HCT116 (cell line): ENCODE data around the gene TOB2. TPM values are rescaled to one million over a fixed set of nuclear protein-coding genes. Genes with fewer than 3 reads are reported as not detected.

Experiments
- ATAC-seq: fragments of 200-7000 bp; cut with Tn5 transposase; 2 replicates; pipeline ENCODE4 v1.9.1; 2020; ENCODE audit warnings: mild to moderate bottlenecking, moderate library complexity
- BruUV-seq: library from RNA; stranded (reverse); fragments of 400-500 nt; replicated peaks from 2 replicates; lab custom pipeline; 2021; lab: Mats Ljungman, UMichigan
- CTCF ChIA-PET: fragments of 300-600 bp; sonication (Branson Sonifier 250); formaldehyde crosslinking; loops from one replicate; lab custom pipeline; 2021; ENCODE audit warnings: antibody characterized with exemption; lab: Charles Lee
- POLR2A ChIA-PET: fragments of 300-600, 350-600 bp; sonication (Branson Sonifier 250); formaldehyde crosslinking; loops from one replicate; lab custom pipeline; 2021; ENCODE audit warnings: antibody characterized with exemption; lab: Charles Lee
- RAD21 ChIA-PET, 2 experiments: fragments of 300-600 bp; sonication (Branson Sonifier 250); formaldehyde crosslinking; loops; one replicate each; lab custom pipeline; 2023; ENCODE audit warnings: low total read pairs in 2 of 2; ENCODE audit not compliant: uncharacterized antibody in 2 of 2, unreplicated experiment in 2 of 2, low non-redundant PET in 1 of 2; lab: Charles Lee
- DNase-seq: peaks from one replicate; pipeline ENCODE4 v3.0.0-alpha.2; 2010; ENCODE audit warnings: low read depth, low spot score
- H2AFZ ChIP-seq: fragments of 200-600 bp; shearing (Covaris generic), sonication (generic); 2 replicates; pipeline ENCODE4 v1.6.1; 2017; ENCODE audit warnings: low read depth, mixed run types, mixed read lengths, antibody characterized with exemption, low read length; ENCODE audit not compliant: poor library complexity, severe bottlenecking
- H3K27ac ChIP-seq: 2 replicates; pipeline ENCODE4 v1.5.1; 2012; ENCODE audit warnings: low read depth, low read length
- H3K27me3 ChIP-seq: fragments of 200-600 bp; sonication (generic); 2 replicates; pipeline ENCODE4 v1.6.1; 2016; ENCODE audit warnings: mixed run types, low read length, mixed read lengths; ENCODE audit not compliant: insufficient read depth
- H3K36me3 ChIP-seq, 2 experiments: fragments of 200-500 bp in 1 of 2; fragments of 200-600 bp in 1 of 2; sonication (Bioruptor generic) in 1 of 2; sonication (generic) in 1 of 2; 2 replicates each; pipeline versions ENCODE4 v1.5.1 to v1.6.1; 2014 to 2016; ENCODE audit warnings: low read length in 2 of 2, inconsistent platforms in 1 of 2, mixed read lengths in 1 of 2, mixed run types in 1 of 2; ENCODE audit not compliant: insufficient read depth in 2 of 2, control insufficient read depth in 1 of 2
- H3K4me1 ChIP-seq, 2 experiments: fragments of 200-600 bp in 1 of 2; sonication (generic) in 1 of 2; 2 replicates each; pipeline versions ENCODE4 v1.5.1 to v1.6.1; 2012 to 2017; ENCODE audit warnings: low read length in 2 of 2, inconsistent platforms in 1 of 2, mild to moderate bottlenecking in 1 of 2, mixed read lengths in 1 of 2, mixed run types in 1 of 2, moderate library complexity in 1 of 2; ENCODE audit not compliant: insufficient read depth in 2 of 2, control insufficient read depth in 1 of 2
- H3K4me2 ChIP-seq: fragments of 200-600 bp; sonication (generic); 2 replicates; pipeline ENCODE4 v1.6.1; 2017; ENCODE audit warnings: mixed run types, low read length, mixed read lengths
- H3K4me3 ChIP-seq, 2 experiments: fragments of 200-600 bp in 1 of 2; sonication (generic) in 1 of 2; replicated peaks in 1 of 2; 2 replicates each; pipeline ENCODE4 v1.5.1; 2011 to 2016; ENCODE audit warnings: low read length in 2 of 2, control low read depth in 1 of 2, low read depth in 1 of 2, mild to moderate bottlenecking in 1 of 2, mixed read lengths in 1 of 2, mixed run types in 1 of 2
- H3K79me2 ChIP-seq: fragments of 200-600 bp; sonication (generic); 2 replicates; pipeline ENCODE4 v1.6.1; 2017; ENCODE audit warnings: mild to moderate bottlenecking, mixed run types, low read length, moderate library complexity, mixed read lengths; ENCODE audit not compliant: insufficient read depth
- H3K9ac ChIP-seq: fragments of 200-600 bp; sonication (generic); 2 replicates; pipeline ENCODE4 v1.6.1; 2016; ENCODE audit warnings: low read length, mixed read lengths
- H3K9me2 ChIP-seq: fragments of 200-600 bp; sonication (generic), shearing (Covaris generic); 2 replicates; pipeline ENCODE4 v1.6.1; 2017; ENCODE audit warnings: mixed run types, mild to moderate bottlenecking, moderate library complexity; ENCODE audit not compliant: insufficient read depth
- H3K9me3 ChIP-seq, 2 experiments: fragments of 200-500 bp in 1 of 2; fragments of 200-600 bp in 1 of 2; sonication (Bioruptor generic) in 1 of 2; sonication (generic) in 1 of 2; 2 replicates each; pipeline ENCODE4 v1.6.1; 2014 to 2017; ENCODE audit warnings: low read length in 2 of 2, mixed read lengths in 2 of 2, inconsistent platforms in 1 of 2, low read depth in 1 of 2, mild to moderate bottlenecking in 1 of 2, mixed run types in 1 of 2, moderate library complexity in 1 of 2; ENCODE audit not compliant: control insufficient read depth in 1 of 2, insufficient read depth in 1 of 2
- H4K20me1 ChIP-seq: fragments of 200-600 bp; sonication (generic), shearing (Covaris generic); 2 replicates; pipeline ENCODE4 v1.6.1; 2017; ENCODE audit warnings: mixed run types, mild to moderate bottlenecking, moderate library complexity; ENCODE audit not compliant: insufficient read depth
- JUND ChIP-seq: IDR thresholded peaks from 2 replicates; pipeline ENCODE4 v1.6.1; 2012
- MAX ChIP-seq: IDR thresholded peaks from 2 replicates; pipeline ENCODE4 v1.6.1; 2012
- POLR2AphosphoS5 ChIP-seq: IDR thresholded peaks from 2 replicates; pipeline ENCODE4 v1.6.1; 2011; ENCODE audit warnings: mild to moderate bottlenecking, low read depth, low read length, moderate library complexity
- RAD21 ChIP-seq: IDR thresholded peaks from 2 replicates; pipeline ENCODE4 v1.6.1; 2012; ENCODE audit warnings: low read depth, mild to moderate bottlenecking
- REST ChIP-seq: IDR thresholded peaks from 2 replicates; pipeline ENCODE4 v1.6.1; 2012; ENCODE audit warnings: low read depth
- SIN3A ChIP-seq: IDR thresholded peaks from 2 replicates; pipeline ENCODE4 v1.6.1; 2012; ENCODE audit warnings: low read depth
- SP1 ChIP-seq: IDR thresholded peaks from 2 replicates; pipeline ENCODE4 v1.6.1; 2012; ENCODE audit warnings: low read depth
- SRF ChIP-seq: IDR thresholded peaks from 2 replicates; pipeline ENCODE4 v1.6.1; 2012; ENCODE audit warnings: low read depth
- TCF7L2 ChIP-seq: IDR thresholded peaks from 2 replicates; pipeline ENCODE4 v1.7.0; 2011; ENCODE audit warnings: borderline replicate concordance, inconsistent platforms; ENCODE audit not compliant: insufficient read depth, insufficient read length; ENCODE audit errors: extremely low read depth
- YY1 ChIP-seq: IDR thresholded peaks from 2 replicates; pipeline ENCODE4 v1.6.1; 2011; ENCODE audit warnings: low read length, low read depth, moderate library complexity, mild to moderate bottlenecking; ENCODE audit not compliant: insufficient replicate concordance; ENCODE audit errors: extremely low read depth
- ZFX ChIP-seq: fragments of 450-650 bp; IDR thresholded peaks from 2 replicates; pipeline ENCODE4 v1.6.1; 2017
- ZNF274 ChIP-seq: fragments of 200-500 bp; sonication (Bioruptor generic); IDR thresholded peaks from 2 replicates; pipeline ENCODE4 v1.6.1; 2014; ENCODE audit warnings: mild to moderate bottlenecking, low read depth, low read length, inconsistent platforms
- intact Hi-C: fragments of 100-400 bp; cut with micrococcal nuclease; formaldehyde crosslinking; loops from 2 replicates; pipeline ENCODE4 v1.10.0; 2022
- total RNA-seq: library from RNA; stranded (reverse); gene quantifications from one replicate; pipeline ENCODE4 v1.2.1, GENCODE V29; 2021; ENCODE audit not compliant: unreplicated experiment

TOB2 gene
- total RNA-seq, 1 experiment from 2014 or later: 55.2 TPM

GRCh38 chr22:41469218-41469851 lies 22.7 kb upstream of the TOB2 start:
- BruUV-seq: TSS peak; percentile 66
- Histone ChIP-seq H3K79me2 (peaks cover 93% of the 10 kb centered on the region), H3K4me3 (peak overlapping the region; percentile 83 to 87), H3K36me3 (peaks cover 21 to 32% of the 10 kb centered on the region in 2 experiments; a peak in 3 of 4 replicates), H2AFZ (no peak overlapping the region), H3K27ac (peak overlapping the region; percentile 85), H3K9me2 (no peaks in the 10 kb centered on the region), H3K4me2 (peak overlapping the region; percentile 86), H3K27me3 (no peaks in the 10 kb centered on the region), H3K4me1 (peaks cover 14 to 17% of the 10 kb centered on the region in 2 experiments; a peak in 3 of 4 replicates), H3K9ac (peak overlapping the region; percentile 94), H4K20me1 (no peaks in the 10 kb centered on the region), H3K9me3 (no peaks in the 10 kb centered on the region)
- peak; percentile 43 for ATAC-seq
- CTCF ChIA-PET: interaction anchor here (0.8 to 1.4 kb wide), 5 partner anchors 48 to 547 kb away, joined by 3 to 6 read pairs (median 3); no protein-coding TSS in a partner anchor
- intact Hi-C loops: no loop called here
- RAD21 ChIA-PET: no interaction called here
- no peak for DNase-seq
- POLR2A ChIA-PET: interaction anchor here (1.0 to 2.5 kb wide), 7 partner anchors 11 to 121 kb away, joined by 3 to 57 read pairs (median 5); partner anchors contain the start of genes PMM1 and TOB2
- TF ChIP-seq ZNF274 (no peak), ZFX (peak; percentile 79)

- peaks cover 28 to 40% of the 10 kb centered on the region in 2 experiments; a peak in 3 of 4 replicates for H3K36me3 ChIP-seq
- TF ChIP-seq SRF: peak; percentile 94
- TF ChIP-seq ZNF274: no peak
- peak; percentile 66 for TF ChIP-seq MAX
- peak; percentile 68 for TF ChIP-seq POLR2AphosphoS5
- TF ChIP-seq REST: no peak
- TF ChIP-seq SP1: peak; percentile 94
- TF ChIP-seq SIN3A: no peak; the same call in none of the 2 replicates
- TF ChIP-seq JUND: no peak; the same call in 1 of the 2 replicates
- TF ChIP-seq TCF7L2: peak; percentile 93
- TF ChIP-seq ZFX: no peak
- TF ChIP-seq RAD21: no peak
- peak; percentile 98 for TF ChIP-seq YY1
These were observed 22.0 kb upstream of the TOB2 start, which contains the start of the genes ACO2 and PHF5A for GRCh38 chr22:41468381-41469217. Gene ACO2 (plus strand): TSS chr22:41469117. CDS start chr22:41469147, 30 bp downstream. Gene PHF5A (minus strand): TSS chr22:41468692. CDS start chr22:41468653, 39 bp downstream.

More at GRCh38 chr22:41468381-41469217, 22.0 kb upstream of the TOB2 start, which contains the start of the genes ACO2 and PHF5A:
- no peaks in the 10 kb centered on the region for H4K20me1 ChIP-seq
- peak within 1 kb of the TSS; percentile 86 for H3K4me2 ChIP-seq
- peak; percentile 92 for ATAC-seq
- H3K9me3 ChIP-seq: no peaks in the 10 kb centered on the region
- peaks cover 14 to 17% of the 10 kb centered on the region in 2 experiments; a peak in 3 of 4 replicates for H3K4me1 ChIP-seq
- H3K27me3 ChIP-seq: no peaks in the 10 kb centered on the region
- peaks cover 94% of the 10 kb centered on the region for H3K79me2 ChIP-seq
- POLR2A ChIA-PET: interaction anchor here (0.7 to 2.5 kb wide), 10 partner anchors 10 to 638 kb away, joined by 3 to 57 read pairs (median 5); partner anchors contain the start of genes PMM1 and TOB2
- RAD21 ChIA-PET: no interaction called here
- no TSS peak for BruUV-seq
- intact Hi-C loops: loop anchor here (1.0 kb wide), 1 partner anchor 20 kb away; no protein-coding TSS in a partner anchor
- no peak within 1 kb of the TSS for H2AFZ ChIP-seq
- H3K4me3 ChIP-seq: peak within 1 kb of the TSS; percentile 83 to 87
- H3K27ac ChIP-seq: peak within 1 kb of the TSS; percentile 85
- no peaks in the 10 kb centered on the region for H3K9me2 ChIP-seq
- peak within 1 kb of the TSS; percentile 94 for H3K9ac ChIP-seq
- DNase-seq: peak; percentile 97
- CTCF ChIA-PET: interaction anchor here (0.8 to 1.4 kb wide), 6 partner anchors 20 to 546 kb away, joined by 3 to 6 read pairs (median 3); no protein-coding TSS in a partner anchor
